ENCODE results near the gene ZDHHC13.

Gene ZDHHC13

GRCh38 chr11:19094859-19095258 is 22.1 kb upstream of the ZDHHC13 start:
- no peaks in the 10 kb centered on the region for H4K20me1 ChIP-seq (ENCODE audit: insufficient read depth, low read length)
- H2AFZ ChIP-seq (ENCODE audit: low read length) = no peak overlapping the region
- no peaks in the 10 kb centered on the region for H3F3A ChIP-seq (ENCODE audit: insufficient read depth, low read length)
- no peak for TF ChIP-seq EZH2 (IDR thresholded peaks at IDR 0.05; ENCODE audit: borderline replicate concordance, low read length)
- TF ChIP-seq CTCF (IDR thresholded peaks at IDR 0.05; ENCODE audit: low read length) = no peak
- no peaks in the 10 kb centered on the region for H3K79me2 ChIP-seq (ENCODE audit: insufficient read depth, low read length)
- no peaks in the 10 kb centered on the region for H3K36me3 ChIP-seq (ENCODE audit: insufficient read depth, low read length)
- H3K9ac ChIP-seq (ENCODE audit: low read length) = no peak overlapping the region
- no peaks in the 10 kb centered on the region for H3K9me3 ChIP-seq (ENCODE audit: low read length)
- no peak overlapping the region for H3K4me2 ChIP-seq (ENCODE audit: low read length)
- H3K27ac ChIP-seq (ENCODE audit: low read depth, low read length, poor library complexity, severe bottlenecking) = no peak overlapping the region
- no peaks in the 10 kb centered on the region for H3K4me1 ChIP-seq (ENCODE audit: insufficient read depth, low read length, severe bottlenecking)
- H3K27me3 ChIP-seq (ENCODE audit: insufficient read depth, low read length) = no peaks in the 10 kb centered on the region
- no peaks in the 10 kb centered on the region for H3K9me2 ChIP-seq (ENCODE audit: low read depth, low read length)
- no peak overlapping the region for H3K4me3 ChIP-seq (ENCODE audit: low read depth, low read length, poor library complexity, severe bottlenecking)

GRCh38 chr11:19099093-19099492 is 17.9 kb upstream of the ZDHHC13 start:
- no peaks in the 10 kb centered on the region for H3K9me3 ChIP-seq (ENCODE audit: low read length)
- no peaks in the 10 kb centered on the region for H3K9me2 ChIP-seq (ENCODE audit: low read depth, low read length)
- no peaks in the 10 kb centered on the region; the same call in 1 of the 2 replicates for H3K36me3 ChIP-seq (ENCODE audit: insufficient read depth, low read length)
- peaks cover 5% of the 10 kb centered on the region; the same call in 1 of the 2 replicates for H3K27me3 ChIP-seq (ENCODE audit: insufficient read depth, low read length)
- H3K79me2 ChIP-seq (ENCODE audit: insufficient read depth, low read length) = no peaks in the 10 kb centered on the region
- H3K27ac ChIP-seq (ENCODE audit: low read depth, low read length, poor library complexity, severe bottlenecking) = no peak overlapping the region
- no peaks in the 10 kb centered on the region for H3K4me1 ChIP-seq (ENCODE audit: insufficient read depth, low read length, severe bottlenecking)
- TF ChIP-seq EZH2 (IDR thresholded peaks at IDR 0.05; ENCODE audit: borderline replicate concordance, low read length) (no peak), CTCF (IDR thresholded peaks at IDR 0.05; ENCODE audit: low read length) (no peak)
- no peaks in the 10 kb centered on the region for H3F3A ChIP-seq (ENCODE audit: insufficient read depth, low read length)
- H2AFZ ChIP-seq (ENCODE audit: low read length) = no peak overlapping the region
- no peak overlapping the region for H3K9ac ChIP-seq (ENCODE audit: low read length)
- no peak overlapping the region for H3K4me2 ChIP-seq (ENCODE audit: low read length)
- no peaks in the 10 kb centered on the region for H4K20me1 ChIP-seq (ENCODE audit: insufficient read depth, low read length)
- no peak overlapping the region for H3K4me3 ChIP-seq (ENCODE audit: low read depth, low read length, poor library complexity, severe bottlenecking)

DNA sequence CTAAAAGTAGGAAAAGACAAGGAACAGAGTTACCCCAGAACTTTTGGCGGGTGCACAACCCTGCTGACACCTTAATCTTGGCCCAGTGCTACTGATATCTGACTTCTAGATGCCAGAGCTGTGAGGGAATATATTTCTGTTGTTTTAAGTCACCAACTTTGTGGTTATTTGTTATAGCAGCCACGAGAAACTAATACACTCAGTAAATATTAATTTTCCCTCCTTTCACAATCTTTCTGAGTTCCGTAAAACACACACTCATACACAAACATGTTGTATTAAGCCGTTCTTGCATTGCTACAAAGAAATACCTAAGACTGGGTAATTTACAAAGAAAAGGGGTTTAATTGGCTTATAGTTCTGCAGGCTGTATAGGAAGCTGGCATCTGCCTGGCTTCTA is 16.1 kb upstream of the ZDHHC13 start:
- H3K4me3 ChIP-seq (ENCODE audit: low read depth, low read length, poor library complexity, severe bottlenecking) = no peak overlapping the region
- no peaks in the 10 kb centered on the region for H3F3A ChIP-seq (ENCODE audit: insufficient read depth, low read length)
- no peaks in the 10 kb centered on the region for H3K79me2 ChIP-seq (ENCODE audit: insufficient read depth, low read length)
- no peak overlapping the region for H2AFZ ChIP-seq (ENCODE audit: low read length)
- no peaks in the 10 kb centered on the region for H3K9me2 ChIP-seq (ENCODE audit: low read depth, low read length)
- TF ChIP-seq CTCF (IDR thresholded peaks at IDR 0.05; ENCODE audit: low read length) (no peak), EZH2 (IDR thresholded peaks at IDR 0.05; ENCODE audit: borderline replicate concordance, low read length) (no peak)
- no peaks in the 10 kb centered on the region; the same call in 1 of the 2 replicates for H3K36me3 ChIP-seq (ENCODE audit: insufficient read depth, low read length)
- no peak overlapping the region for H3K27ac ChIP-seq (ENCODE audit: low read depth, low read length, poor library complexity, severe bottlenecking)
- no peak overlapping the region for H3K9ac ChIP-seq (ENCODE audit: low read length)
- H3K9me3 ChIP-seq (ENCODE audit: low read length) = no peaks in the 10 kb centered on the region
- H3K27me3 ChIP-seq (ENCODE audit: insufficient read depth, low read length) = peaks cover 5% of the 10 kb centered on the region; the same call in 1 of the 2 replicates
- no peak overlapping the region for H3K4me2 ChIP-seq (ENCODE audit: low read length)
- no peaks in the 10 kb centered on the region for H3K4me1 ChIP-seq (ENCODE audit: insufficient read depth, low read length, severe bottlenecking)
- no peaks in the 10 kb centered on the region for H4K20me1 ChIP-seq (ENCODE audit: insufficient read depth, low read length)

Data from OCI-LY1 (cell line).